Bronchial epithelial cell (primary cell): ENCODE data around the gene RPS15. TPM values are rescaled to one million over a fixed set of nuclear protein-coding genes. Genes with fewer than 3 reads are reported as not detected.
A peak's percentile ranks its signal among the peaks of the same experiment; 100 is the strongest.

Experiments
- DNase-seq: peaks from one replicate; pipeline ENCODE4 v3.0.0-alpha.2; 2010; ENCODE audit warnings: low read depth
- FAIRE-seq: peaks from 2 replicates; lab custom pipeline; 2011; peaks lifted over from hg19 to GRCh38; lab: Jason Lieb, UNC
- H3K27me3 ChIP-seq: 2 replicates; pipeline ENCODE4 v1.5.1; 2011; ENCODE audit warnings: low read length; ENCODE audit not compliant: control insufficient read depth, insufficient read depth
- H3K36me3 ChIP-seq: 2 replicates; pipeline ENCODE4 v1.5.1; 2011; ENCODE audit warnings: low read length; ENCODE audit not compliant: control insufficient read depth, insufficient read depth
- H3K4me3 ChIP-seq: 2 replicates; pipeline ENCODE4 v1.5.1; 2011; ENCODE audit warnings: mild to moderate bottlenecking, low read depth, low read length, control low read depth
- total RNA-seq: library from RNA; depleted of rRNA; stranded (reverse); fragments of >200 nt; gene quantifications from 2 replicates; pipeline ENCODE4 v1.2.1, GENCODE V29; 2014
- TF ChIP-seq, protein P1 (sequence below): IDR thresholded peaks from 2 replicates; pipeline ENCODE4 v1.5.1; 2011; ENCODE audit warnings: mild to moderate bottlenecking, moderate library complexity, low read length, control low read depth, inconsistent platforms; ENCODE audit not compliant: insufficient read depth, severe bottlenecking

Gene RPS15
- total RNA-seq, 1 donor from 2014 or later: 966 TPM

- TF ChIP-seq, protein P1, sequence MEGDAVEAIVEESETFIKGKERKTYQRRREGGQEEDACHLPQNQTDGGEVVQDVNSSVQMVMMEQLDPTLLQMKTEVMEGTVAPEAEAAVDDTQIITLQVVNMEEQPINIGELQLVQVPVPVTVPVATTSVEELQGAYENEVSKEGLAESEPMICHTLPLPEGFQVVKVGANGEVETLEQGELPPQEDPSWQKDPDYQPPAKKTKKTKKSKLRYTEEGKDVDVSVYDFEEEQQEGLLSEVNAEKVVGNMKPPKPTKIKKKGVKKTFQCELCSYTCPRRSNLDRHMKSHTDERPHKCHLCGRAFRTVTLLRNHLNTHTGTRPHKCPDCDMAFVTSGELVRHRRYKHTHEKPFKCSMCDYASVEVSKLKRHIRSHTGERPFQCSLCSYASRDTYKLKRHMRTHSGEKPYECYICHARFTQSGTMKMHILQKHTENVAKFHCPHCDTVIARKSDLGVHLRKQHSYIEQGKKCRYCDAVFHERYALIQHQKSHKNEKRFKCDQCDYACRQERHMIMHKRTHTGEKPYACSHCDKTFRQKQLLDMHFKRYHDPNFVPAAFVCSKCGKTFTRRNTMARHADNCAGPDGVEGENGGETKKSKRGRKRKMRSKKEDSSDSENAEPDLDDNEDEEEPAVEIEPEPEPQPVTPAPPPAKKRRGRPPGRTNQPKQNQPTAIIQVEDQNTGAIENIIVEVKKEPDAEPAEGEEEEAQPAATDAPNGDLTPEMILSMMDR: no peak
- Histone ChIP-seq H3K4me3 (no peak overlapping the region), H3K27me3 (peaks cover 7% of the 10 kb centered on the region), H3K36me3 (peaks cover 16% of the 10 kb centered on the region)
- DNase-seq (no peak), FAIRE-seq (no peak)
Measured at GRCh38 chr19:1441677-1442438, 3.7 kb downstream of the RPS15 start.

DNA sequence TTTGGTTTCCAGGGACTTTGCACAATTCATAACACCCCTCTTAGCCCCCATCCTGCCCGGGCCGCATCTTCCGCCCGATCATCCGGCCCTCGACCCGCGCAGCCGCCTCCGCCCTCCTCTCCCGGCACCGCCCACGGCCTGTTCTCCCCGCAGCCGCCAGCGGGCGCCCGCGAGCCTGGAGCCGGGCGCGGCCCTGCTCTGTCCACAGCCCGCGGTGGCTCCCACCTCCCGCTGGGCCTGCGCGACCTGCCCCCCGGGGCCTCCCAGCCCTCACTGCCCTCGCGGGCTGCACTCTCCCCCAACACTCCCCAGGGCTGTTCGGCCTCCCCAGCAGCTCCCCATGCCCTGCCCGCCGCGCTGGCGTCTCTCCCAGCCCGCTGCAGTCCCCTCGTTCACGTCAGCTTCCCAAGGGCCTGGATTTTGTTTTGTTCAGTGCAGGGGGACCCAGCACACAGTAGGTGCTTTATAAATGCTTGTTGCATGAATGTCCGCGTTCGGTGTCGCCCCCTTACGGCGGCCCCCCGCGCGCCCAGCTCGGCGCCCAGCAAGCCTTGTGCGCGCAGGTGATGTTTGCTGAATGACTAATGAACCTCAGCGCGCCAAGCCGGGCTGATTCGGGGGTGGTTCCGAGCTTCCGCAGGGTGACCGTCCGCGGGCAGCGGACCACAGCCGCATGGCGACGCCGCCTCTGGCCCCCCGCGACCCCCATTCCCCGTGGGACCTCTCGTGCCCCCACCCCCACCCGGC, 7.2 kb downstream of the RPS15 start:
- TF ChIP-seq, protein P1: peak; percentile 78
- H3K4me3 ChIP-seq: no peak overlapping the region
- H3K27me3 ChIP-seq: peaks cover 28% of the 10 kb centered on the region
- FAIRE-seq (no peak), DNase-seq (peak; percentile 37)
- H3K36me3 ChIP-seq: peaks cover 9% of the 10 kb centered on the region

- DNase-seq: no peak
- Histone ChIP-seq H3K36me3 (peaks cover 2% of the 10 kb centered on the region), H3K4me3 (no peak overlapping the region), H3K27me3 (peaks cover 36% of the 10 kb centered on the region)
- TF ChIP-seq, protein P1: no peak
- no peak for FAIRE-seq
Measured at GRCh38 chr19:1445932-1446712, 7.9 kb downstream of the RPS15 start.

GRCh38 chr19:1446713-1447481, 8.7 kb downstream of the RPS15 start:
- no peak for DNase-seq
- Histone ChIP-seq H3K36me3 (no peaks in the 10 kb centered on the region), H3K4me3 (no peak overlapping the region), H3K27me3 (peaks cover 43% of the 10 kb centered on the region)
- FAIRE-seq: no peak
- TF ChIP-seq, protein P1: no peak

DNA sequence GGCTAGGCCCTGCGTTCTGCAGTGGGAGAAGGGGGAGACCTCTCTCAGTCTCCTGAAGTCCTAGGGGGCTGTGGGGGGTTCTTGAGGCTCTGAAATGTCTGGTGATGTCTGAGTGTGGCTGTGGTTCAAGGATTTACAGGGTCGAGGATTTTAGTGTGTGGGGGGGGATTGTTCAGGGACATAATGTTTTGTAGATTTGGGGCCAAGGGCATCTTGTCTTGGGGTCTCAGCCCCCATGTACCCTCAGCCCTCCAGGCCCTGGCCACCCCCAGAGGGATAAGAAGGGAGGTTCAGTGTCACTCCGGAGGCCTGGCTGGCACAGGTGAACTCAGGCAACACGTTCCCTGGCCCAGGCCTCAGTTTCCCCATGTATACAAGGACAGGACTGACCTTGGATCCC, 9.3 kb downstream of the RPS15 start:
- Histone ChIP-seq H3K36me3 (no peaks in the 10 kb centered on the region), H3K27me3 (peaks cover 49% of the 10 kb centered on the region), H3K4me3 (no peak overlapping the region)
- TF ChIP-seq, protein P1: no peak
- FAIRE-seq (no peak), DNase-seq (no peak)
